ENCODE data around the gene HS3ST4. TPM values are rescaled to one million over a fixed set of nuclear protein-coding genes. Genes with fewer than 3 reads are reported as not detected.

Gene HS3ST4
- total RNA-seq, 6 donors from 2014 or later: 0.13 to 0.44 (median 0.17) TPM; not detected in 3

DNA sequence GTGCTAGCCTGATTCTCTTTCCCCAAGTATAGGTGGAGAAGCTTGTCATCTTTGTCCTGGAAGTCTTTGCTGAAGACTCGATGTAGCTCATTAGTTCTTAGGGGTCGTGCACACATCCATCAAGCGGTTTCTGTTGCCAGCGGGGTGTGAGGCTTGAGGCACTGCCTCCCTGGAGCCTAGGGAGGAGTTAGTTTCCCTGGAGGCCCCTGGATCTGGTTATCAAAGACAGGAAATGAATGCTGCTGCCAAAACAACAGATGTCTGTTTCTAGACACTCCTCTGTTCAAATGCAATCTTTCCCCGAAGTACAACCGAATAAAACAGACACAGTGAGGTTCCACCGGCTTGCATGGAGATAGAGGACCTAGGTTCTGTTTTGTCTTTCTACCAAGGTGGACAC is 17.5 kb downstream of the HS3ST4 start:
- TF ChIP-seq POLR2A (IDR thresholded peaks at IDR 0.05): no peak
- TF ChIP-seq, protein P1, sequence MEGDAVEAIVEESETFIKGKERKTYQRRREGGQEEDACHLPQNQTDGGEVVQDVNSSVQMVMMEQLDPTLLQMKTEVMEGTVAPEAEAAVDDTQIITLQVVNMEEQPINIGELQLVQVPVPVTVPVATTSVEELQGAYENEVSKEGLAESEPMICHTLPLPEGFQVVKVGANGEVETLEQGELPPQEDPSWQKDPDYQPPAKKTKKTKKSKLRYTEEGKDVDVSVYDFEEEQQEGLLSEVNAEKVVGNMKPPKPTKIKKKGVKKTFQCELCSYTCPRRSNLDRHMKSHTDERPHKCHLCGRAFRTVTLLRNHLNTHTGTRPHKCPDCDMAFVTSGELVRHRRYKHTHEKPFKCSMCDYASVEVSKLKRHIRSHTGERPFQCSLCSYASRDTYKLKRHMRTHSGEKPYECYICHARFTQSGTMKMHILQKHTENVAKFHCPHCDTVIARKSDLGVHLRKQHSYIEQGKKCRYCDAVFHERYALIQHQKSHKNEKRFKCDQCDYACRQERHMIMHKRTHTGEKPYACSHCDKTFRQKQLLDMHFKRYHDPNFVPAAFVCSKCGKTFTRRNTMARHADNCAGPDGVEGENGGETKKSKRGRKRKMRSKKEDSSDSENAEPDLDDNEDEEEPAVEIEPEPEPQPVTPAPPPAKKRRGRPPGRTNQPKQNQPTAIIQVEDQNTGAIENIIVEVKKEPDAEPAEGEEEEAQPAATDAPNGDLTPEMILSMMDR (IDR thresholded peaks at IDR 0.05): no peak
- TF ChIP-seq EP300 (IDR thresholded peaks at IDR 0.05): no peak
- TF ChIP-seq POLR2AphosphoS5 (IDR thresholded peaks at IDR 0.05): no peak
- no peak overlapping the region for H3K4me3 ChIP-seq
- H3K4me1 ChIP-seq: no peaks in the 10 kb centered on the region
- no peaks in the 10 kb centered on the region for H3K36me3 ChIP-seq
- no peaks in the 10 kb centered on the region for H3K9me3 ChIP-seq
- H3K27me3 ChIP-seq: no peaks in the 10 kb centered on the region
- no peak overlapping the region for H3K27ac ChIP-seq
- 20 to 23% methylated on average over 7 of the region's 7 CpGs for WGBS, 2 donors
- ATAC-seq (ENCODE audit: low FRiP score in 2 of 2) (no peak), DNase-seq (no peak)

DNA sequence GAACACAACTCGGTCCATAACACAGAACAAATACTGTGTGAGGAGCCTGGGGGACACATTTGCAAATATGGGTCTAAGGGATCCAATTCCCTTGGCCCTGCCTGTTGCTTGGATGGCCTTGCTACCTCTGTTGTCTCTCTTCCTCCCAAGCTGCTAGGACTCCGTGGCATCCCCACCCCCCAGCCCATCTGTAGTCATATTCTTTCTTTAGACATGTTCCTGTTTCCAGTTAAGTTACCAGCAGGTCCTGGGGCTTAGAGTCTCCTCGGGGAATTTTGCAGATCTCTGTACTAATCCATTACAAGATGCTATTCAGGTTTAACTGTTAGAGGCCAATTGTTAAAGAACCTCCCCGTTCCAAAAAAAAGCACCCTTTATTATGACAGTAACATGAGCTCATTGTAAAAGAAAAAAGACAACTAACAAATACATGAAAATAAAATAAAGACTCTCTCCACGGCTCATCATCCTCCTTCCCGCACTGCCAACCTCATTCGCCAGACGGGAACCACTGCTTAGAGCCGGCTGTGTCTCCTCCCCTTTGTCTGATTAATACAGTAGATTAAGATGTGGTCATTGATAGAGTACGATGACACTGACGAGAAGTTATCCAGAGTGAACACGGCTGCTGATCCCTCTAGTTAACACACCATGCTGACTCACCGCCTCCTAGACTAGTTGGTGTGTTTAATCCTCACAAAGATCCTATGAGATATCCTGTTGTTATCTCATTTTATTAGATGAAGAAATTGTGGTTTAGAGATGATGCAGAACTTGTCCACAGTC is 22.2 kb downstream of the HS3ST4 start:
- Histone ChIP-seq H3K4me3 (no peak overlapping the region), H3K27ac (no peak overlapping the region), H3K36me3 (no peaks in the 10 kb centered on the region), H3K9me3 (no peaks in the 10 kb centered on the region), H3K4me1 (no peaks in the 10 kb centered on the region), H3K27me3 (no peaks in the 10 kb centered on the region)
- WGBS, 2 donors: 78 to 79% methylated on average over 13 of the region's 13 CpGs
- TF ChIP-seq, protein P1 (IDR thresholded peaks at IDR 0.05): no peak
- no peak for TF ChIP-seq EP300 (IDR thresholded peaks at IDR 0.05)
- no peak for TF ChIP-seq POLR2AphosphoS5 (IDR thresholded peaks at IDR 0.05)
- no peak for TF ChIP-seq POLR2A (IDR thresholded peaks at IDR 0.05)
- DNase-seq: no peak
- no peak for ATAC-seq (ENCODE audit: low FRiP score in 2 of 2)

DNA sequence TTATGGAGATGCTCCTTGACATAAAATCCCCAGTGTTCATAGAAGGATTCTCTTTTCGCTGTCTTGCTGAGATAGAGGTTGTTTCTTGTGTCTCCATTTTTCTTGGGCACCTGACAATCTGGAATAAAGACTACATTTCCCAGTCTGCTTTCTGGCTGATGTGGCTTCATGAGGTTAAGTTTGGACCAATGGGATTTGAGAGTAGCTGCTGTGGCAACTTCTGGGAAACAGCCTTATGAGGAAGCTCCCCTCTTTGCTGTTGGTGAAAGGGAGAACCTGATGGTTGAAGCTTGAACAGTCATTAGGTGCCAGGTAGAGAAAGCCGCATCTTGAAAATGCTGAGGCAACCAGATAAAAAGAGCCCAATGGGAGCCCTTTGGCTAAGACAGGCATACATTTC is 24.4 kb downstream of the HS3ST4 start:
- no peaks in the 10 kb centered on the region for H3K9me3 ChIP-seq
- ATAC-seq (ENCODE audit: low FRiP score in 2 of 2) (no peak), DNase-seq (no peak)
- H3K4me3 ChIP-seq: no peak overlapping the region
- H3K36me3 ChIP-seq: no peaks in the 10 kb centered on the region
- TF ChIP-seq POLR2A (IDR thresholded peaks at IDR 0.05) (no peak), EP300 (IDR thresholded peaks at IDR 0.05) (no peak), POLR2AphosphoS5 (IDR thresholded peaks at IDR 0.05) (no peak)
- TF ChIP-seq, protein P1 (IDR thresholded peaks at IDR 0.05): no peak
- WGBS, 2 donors: 90 to 92% methylated on average over 2 of the region's 2 CpGs
- no peaks in the 10 kb centered on the region for H3K27me3 ChIP-seq
- H3K4me1 ChIP-seq: no peaks in the 10 kb centered on the region
- H3K27ac ChIP-seq: no peak overlapping the region

GRCh38 chr16:25721439-25721838 is 29.7 kb downstream of the HS3ST4 start:
- ATAC-seq (ENCODE audit: low FRiP score in 2 of 2) (no peak), DNase-seq (no peak)
- TF ChIP-seq EP300 (IDR thresholded peaks at IDR 0.05) (no peak), POLR2A (IDR thresholded peaks at IDR 0.05) (no peak), POLR2AphosphoS5 (IDR thresholded peaks at IDR 0.05) (no peak)
- TF ChIP-seq, protein P1 (IDR thresholded peaks at IDR 0.05): no peak
- Histone ChIP-seq H3K27ac (no peak overlapping the region), H3K4me3 (no peak overlapping the region), H3K9me3 (no peaks in the 10 kb centered on the region), H3K4me1 (no peaks in the 10 kb centered on the region), H3K36me3 (no peaks in the 10 kb centered on the region), H3K27me3 (no peaks in the 10 kb centered on the region)
- 74 to 89% methylated on average over 3 of the region's 3 CpGs for WGBS, 2 donors
